Suprapubic skin (tissue), 4 donors: ENCODE results near the gene PRKCE. TPM values are rescaled to one million over a fixed set of nuclear protein-coding genes. Genes with fewer than 3 reads are reported as not detected.
"Not testable (repeated sequence)": the region's sequence is repeated elsewhere in the genome, so short reads cannot be mapped to it uniquely, and the experiment has no call there.

Experiments
- DNase-seq, 2 donors: peaks; one replicate each; pipeline ENCODE4 v3.0.0-alpha.2; 2019; ENCODE audit warnings: low spot score in 2 of 2
- H3K27ac ChIP-seq: fragments of 200-600 bp; sonication (generic); one replicate; pipeline ENCODE4 v1.5.1; 2019
- H3K27me3 ChIP-seq: fragments of 200-600 bp; sonication (generic); one replicate; pipeline ENCODE4 v1.5.1; 2019
- H3K36me3 ChIP-seq: fragments of 200-600 bp; sonication (generic); one replicate; pipeline ENCODE4 v1.5.1; 2019
- H3K4me1 ChIP-seq: fragments of 200-600 bp; sonication (generic); one replicate; pipeline ENCODE4 v1.5.1; 2019
- H3K4me3 ChIP-seq: fragments of 200-600 bp; sonication (generic); one replicate; pipeline ENCODE4 v1.5.1; 2019; ENCODE audit warnings: mild to moderate bottlenecking
- H3K9me3 ChIP-seq: fragments of 200-600 bp; sonication (generic); one replicate; pipeline ENCODE4 v1.5.1; 2019
- CTCF ChIP-seq, 2 donors: fragments of 200-600 bp in 1 of 2; fragments of 450-650 bp in 1 of 2; sonication (generic) in 1 of 2; IDR thresholded peaks; one replicate each; pipeline ENCODE4 v1.5.1; 2016 to 2019; ENCODE audit warnings: antibody characterized with exemption in 2 of 2, mild to moderate bottlenecking in 1 of 2, moderate library complexity in 1 of 2
- EP300 ChIP-seq: sonication (generic); formaldehyde crosslinking; IDR thresholded peaks from one replicate; pipeline ENCODE4 v1.6.1; 2017; ENCODE audit warnings: antibody characterized with exemption
- POLR2A ChIP-seq, 2 donors: fragments of 450-650 bp; IDR thresholded peaks; one replicate each; pipeline ENCODE4 v1.6.1; 2017; ENCODE audit warnings: antibody characterized with exemption in 2 of 2, mild to moderate bottlenecking in 2 of 2, moderate library complexity in 2 of 2
- POLR2AphosphoS5 ChIP-seq, 3 donors: sonication (generic); formaldehyde crosslinking; IDR thresholded peaks; one replicate each; pipeline ENCODE4 v1.6.1; 2017; ENCODE audit warnings: antibody characterized with exemption in 3 of 3
- WGBS: methylation state at CpG from one replicate; pipeline ENCODE4 v1.1.5; 2018; 5-methylcytosine and 5-hydroxymethylcytosine counted together
- total RNA-seq, 4 donors: library from RNA; depleted of rRNA; stranded (reverse); fragments of >200 nt; gene quantifications; one replicate each; pipeline ENCODE4 v1.1.0, GENCODE V29; 2016

Gene PRKCE
- total RNA-seq, 4 donors from 2014 or later: 7.9 to 18.3 (median 12.5) TPM

DNA sequence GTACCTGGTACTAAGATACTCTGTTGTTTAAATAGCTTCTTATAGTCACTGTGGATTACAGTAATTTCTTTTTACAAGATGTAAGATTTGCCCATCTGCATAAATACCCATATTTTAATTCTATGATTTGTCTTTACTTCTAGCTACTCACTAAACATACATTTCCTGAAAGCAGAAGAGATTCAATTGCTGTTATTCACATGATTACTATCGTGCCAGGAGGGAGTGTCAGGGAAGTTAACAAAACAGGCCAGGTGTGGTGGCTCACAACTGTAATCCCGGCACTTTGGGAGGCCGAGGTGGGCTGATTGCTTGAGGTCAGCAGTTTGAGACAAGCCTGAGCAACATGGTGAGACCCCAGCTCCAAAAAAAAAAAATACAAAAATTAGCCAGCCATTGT is 33.8 kb downstream of the PRKCE start:
- WGBS: 66% methylated on average over 3 of the region's 3 CpGs
- Histone ChIP-seq H3K36me3 (no peaks in the 10 kb centered on the region), H3K9me3 (no peaks in the 10 kb centered on the region), H3K4me1 (peaks cover 27% of the 10 kb centered on the region), H3K27me3 (no peaks in the 10 kb centered on the region), H3K4me3 (no peak overlapping the region), H3K27ac (no peak overlapping the region)
- DNase-seq: no peak
- TF ChIP-seq POLR2AphosphoS5 (IDR thresholded peaks at IDR 0.05): no peak
- TF ChIP-seq POLR2A (IDR thresholded peaks at IDR 0.05): no peak
- no peak for TF ChIP-seq EP300
- no peak for TF ChIP-seq CTCF (IDR thresholded peaks at IDR 0.05)

DNA sequence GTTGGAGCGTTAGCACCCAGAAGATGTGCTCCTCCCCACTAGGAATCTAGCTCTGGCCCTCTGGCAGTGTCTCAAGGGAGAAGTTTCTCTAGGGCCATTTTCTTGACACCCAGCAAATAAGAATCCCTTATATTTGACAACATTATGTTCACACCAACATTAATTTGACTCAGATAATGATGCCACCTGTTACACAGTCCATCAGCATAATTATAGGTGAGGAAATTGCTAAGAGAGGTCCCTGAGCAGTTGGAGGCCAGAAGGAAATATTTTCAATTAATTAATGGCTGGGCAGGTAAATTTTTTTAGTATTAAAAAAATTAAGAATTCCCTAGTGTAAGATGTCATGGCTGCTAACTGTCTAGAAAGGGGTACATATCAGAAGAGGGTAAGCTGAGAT is 36.5 kb downstream of the PRKCE start:
- no peak overlapping the region for H3K27ac ChIP-seq
- no peaks in the 10 kb centered on the region for H3K36me3 ChIP-seq
- no peak for TF ChIP-seq EP300
- TF ChIP-seq POLR2A (IDR thresholded peaks at IDR 0.05): no peak
- TF ChIP-seq POLR2AphosphoS5 (IDR thresholded peaks at IDR 0.05): no peak
- no peak for TF ChIP-seq CTCF (IDR thresholded peaks at IDR 0.05)
- peaks cover 22% of the 10 kb centered on the region for H3K4me1 ChIP-seq
- 90% methylated on average over 1 of the region's 1 CpG for WGBS
- no peaks in the 10 kb centered on the region for H3K27me3 ChIP-seq
- no peak for DNase-seq
- H3K4me3 ChIP-seq: no peak overlapping the region
- H3K9me3 ChIP-seq: no peaks in the 10 kb centered on the region

DNA sequence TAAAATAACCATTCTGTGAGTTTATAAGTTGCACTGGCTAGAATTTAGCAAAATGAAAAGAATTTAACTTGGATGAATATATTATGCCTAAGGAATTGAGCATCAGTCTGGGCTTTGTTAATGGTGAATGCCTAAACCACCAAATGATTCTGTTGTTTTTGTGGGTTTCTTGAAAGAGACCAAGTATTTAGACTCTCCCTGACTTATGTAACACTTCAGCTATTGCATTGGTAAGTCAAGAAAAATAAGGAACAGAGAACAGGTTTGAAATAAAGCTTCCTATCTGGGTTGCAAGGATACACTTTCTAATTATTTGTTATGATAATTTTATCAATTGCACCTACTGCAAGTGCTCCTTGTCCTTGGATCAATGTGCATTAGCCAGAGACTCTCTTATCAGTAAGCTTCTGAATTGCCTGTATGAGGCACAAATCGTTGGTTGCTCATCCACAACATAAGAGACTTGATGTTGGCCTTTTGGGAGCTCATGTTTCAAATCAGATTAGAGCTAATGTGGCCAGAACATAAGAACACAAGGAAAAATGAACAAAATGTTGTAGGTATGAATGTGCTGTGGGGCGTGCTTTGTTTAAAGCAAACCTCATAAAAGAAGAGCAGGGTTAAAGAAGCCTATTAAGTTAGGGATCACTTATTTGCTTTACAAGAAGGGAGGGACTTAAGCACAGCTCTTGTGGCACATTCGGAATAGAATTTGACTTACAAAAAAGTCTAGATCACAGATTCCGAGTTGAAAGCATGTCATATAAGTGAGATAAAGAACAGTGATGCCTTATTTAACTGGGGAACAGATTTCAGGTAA is 37.2 kb downstream of the PRKCE start:
- H3K4me1 ChIP-seq: peaks cover 22% of the 10 kb centered on the region
- no peaks in the 10 kb centered on the region for H3K27me3 ChIP-seq
- WGBS: 79% methylated on average over 4 of the region's 4 CpGs
- H3K9me3 ChIP-seq: no peaks in the 10 kb centered on the region
- no peak for TF ChIP-seq POLR2AphosphoS5 (IDR thresholded peaks at IDR 0.05)
- DNase-seq: no peak
- no peak overlapping the region for H3K4me3 ChIP-seq
- no peak overlapping the region for H3K27ac ChIP-seq
- no peaks in the 10 kb centered on the region for H3K36me3 ChIP-seq

- DNase-seq: no peak
- Histone ChIP-seq H3K36me3 (no peaks in the 10 kb centered on the region), H3K4me3 (no peak overlapping the region), H3K27ac (no peak overlapping the region), H3K27me3 (no peaks in the 10 kb centered on the region), H3K9me3 (no peaks in the 10 kb centered on the region), H3K4me1 (peaks cover 12% of the 10 kb centered on the region)
- WGBS: 57% methylated on average over 2 of the region's 2 CpGs
- no peak for TF ChIP-seq POLR2AphosphoS5 (IDR thresholded peaks at IDR 0.05)
These were observed 38.8 kb downstream of the PRKCE start for GRCh38 chr2:45690231-45690630.

DNA sequence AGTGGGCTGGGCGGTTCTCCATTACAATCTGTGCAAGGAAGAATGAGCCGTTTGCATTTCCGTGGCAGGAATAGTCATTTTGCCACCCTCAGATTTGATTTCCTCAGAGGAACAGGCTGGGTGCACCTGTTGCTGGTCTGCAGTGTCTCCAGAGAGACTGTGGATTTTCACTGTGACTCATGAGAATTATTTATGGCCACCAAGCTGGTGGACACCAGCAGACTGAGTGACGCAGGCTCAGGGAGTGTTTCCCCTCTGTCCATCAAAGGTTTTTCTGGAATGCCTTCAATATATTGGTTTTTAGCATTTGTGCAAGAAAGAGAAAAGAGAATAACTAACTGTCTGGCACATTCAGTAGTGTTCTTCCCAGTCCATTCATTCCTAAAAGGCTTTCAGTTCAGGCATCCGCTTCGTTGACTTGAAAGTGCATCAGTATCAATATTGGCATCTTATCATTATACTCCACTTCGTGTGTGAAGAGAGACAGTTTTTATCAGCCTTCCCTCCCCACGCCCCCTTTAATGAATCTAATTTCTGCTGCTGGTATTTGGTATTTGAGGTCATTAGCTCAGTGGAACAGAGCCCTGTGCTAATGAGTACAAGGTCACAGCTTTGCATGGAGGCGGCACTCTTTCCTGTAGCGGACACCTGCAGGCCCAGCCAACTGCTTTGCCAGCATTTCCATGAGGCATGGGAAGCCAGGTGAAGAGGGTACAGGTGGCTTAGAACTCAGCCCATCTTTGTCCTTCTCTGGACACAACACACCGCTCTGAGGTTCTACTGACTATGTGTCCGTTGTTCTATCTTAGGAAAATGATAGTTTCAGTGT is 39.9 kb downstream of the PRKCE start:
- no peak for DNase-seq
- TF ChIP-seq EP300 (no peak), CTCF (IDR thresholded peaks at IDR 0.05) (no peak), POLR2AphosphoS5 (IDR thresholded peaks at IDR 0.05) (no peak), POLR2A (IDR thresholded peaks at IDR 0.05) (no peak)
- H3K27ac ChIP-seq: no peak overlapping the region
- H3K27me3 ChIP-seq: no peaks in the 10 kb centered on the region
- peaks cover 12% of the 10 kb centered on the region for H3K4me1 ChIP-seq
- no peaks in the 10 kb centered on the region for H3K9me3 ChIP-seq
- WGBS: 91% methylated on average over 12 of the region's 12 CpGs
- H3K4me3 ChIP-seq: no peak overlapping the region
- H3K36me3 ChIP-seq: no peaks in the 10 kb centered on the region

- no peak for TF ChIP-seq POLR2AphosphoS5 (IDR thresholded peaks at IDR 0.05)
- TF ChIP-seq POLR2A (IDR thresholded peaks at IDR 0.05): no peak
- TF ChIP-seq CTCF (IDR thresholded peaks at IDR 0.05): no peak
- no peak for TF ChIP-seq EP300
- peaks cover 12% of the 10 kb centered on the region for H3K4me1 ChIP-seq
- H3K27me3 ChIP-seq: no peaks in the 10 kb centered on the region
These were observed 41.1 kb downstream of the PRKCE start for GRCh38 chr2:45692566-45692965.

GRCh38 chr2:45695480-45696007 is 44.1 kb downstream of the PRKCE start:
- 84% methylated on average over 7 of the region's 7 CpGs for WGBS
- not testable (repeated sequence) for DNase-seq, H3K4me3 ChIP-seq, H3K27ac ChIP-seq, H3K4me1 ChIP-seq, H3K36me3 ChIP-seq, H3K27me3 ChIP-seq, H3K9me3 ChIP-seq

More at GRCh38 chr2:45692566-45692965, 41.1 kb downstream of the PRKCE start:
- Histone ChIP-seq H3K36me3 (no peaks in the 10 kb centered on the region), H3K9me3 (no peaks in the 10 kb centered on the region), H3K4me3 (no peak overlapping the region), H3K27ac (no peak overlapping the region)
- WGBS: 94% methylated on average over 4 of the region's 4 CpGs
- DNase-seq: no peak
